ENCODE measurements around the gene AIMP1. TPM values are rescaled to one million over a fixed set of nuclear protein-coding genes. Genes with fewer than 3 reads are reported as not detected.

AIMP1 gene
- total and polyA plus RNA-seq, 10 of the 15 experiments (the other 5 are each of a cell fraction or from before 2014, with no cell fraction given), result 18.6 to 131 (median 56.5) TPM

DNA sequence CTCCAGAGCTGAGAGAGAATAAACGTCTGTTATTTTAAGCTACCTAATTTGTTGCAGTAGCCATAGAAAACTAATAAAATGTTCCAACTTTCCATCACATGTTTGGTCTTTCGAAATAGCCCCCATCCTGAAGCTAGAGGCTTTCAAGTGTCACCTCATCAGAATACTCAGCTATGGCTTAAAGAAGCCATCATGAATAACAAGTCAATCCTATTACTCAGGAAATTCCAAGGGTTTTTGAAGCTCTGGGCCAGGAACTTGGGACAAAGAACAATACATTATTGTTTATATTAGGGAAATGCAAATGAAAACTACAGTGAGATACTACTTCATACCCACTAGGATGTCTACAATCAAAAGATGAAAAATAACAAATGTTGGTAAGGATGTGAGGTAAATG, 42.5 kb upstream of the AIMP1 start:
- H3K9me3 ChIP-seq (replicated peaks; ENCODE audit: control insufficient read depth, insufficient read depth, low read length), result no peaks in the 10 kb centered on the region
- WGBS (ENCODE audit: insufficient coverage, insufficient replicate concordance, low lambda C conversion rate, missing lambda C conversion rate), result 97% methylated on average over 2 of the region's 2 CpGs
- POLR2A ChIA-PET, result no interaction called here
- in situ Hi-C loops (cut with MboI) (no loop called here), intact Hi-C loops (cut with micrococcal nuclease; ENCODE audit: unreplicated experiment) (no loop called here)
- no peak overlapping the region for H2AFZ ChIP-seq (ENCODE audit: control insufficient read depth, low read depth, low read length)
- TF ChIP-seq SMAD5 (IDR thresholded peaks at IDR 0.05; ENCODE audit: low read depth), result no peak
- no peak for TF ChIP-seq ESRRA (IDR thresholded peaks at IDR 0.05; ENCODE audit: low read length)
- TF ChIP-seq RAD21 (IDR thresholded peaks at IDR 0.05; ENCODE audit: insufficient read depth, low read depth, low read length), result no peak
- no peak for TF ChIP-seq JUNB (IDR thresholded peaks at IDR 0.05)
- TF ChIP-seq RBBP5 (conservative IDR thresholded peaks at IDR 0.05), result no peak
- TF ChIP-seq BMI1 (IDR thresholded peaks at IDR 0.05; ENCODE audit: borderline replicate concordance), result no peak
- no peak for TF ChIP-seq CREM (IDR thresholded peaks at IDR 0.05; ENCODE audit: low read depth)
- no peak for TF ChIP-seq IRF4 (IDR thresholded peaks at IDR 0.05; ENCODE audit: low read depth, low read length)
- TF ChIP-seq SREBF1 (IDR thresholded peaks at IDR 0.05; ENCODE audit: low read length), result no peak
- TF ChIP-seq TBL1XR1 (IDR thresholded peaks at IDR 0.05; ENCODE audit: low read depth, low read length), result no peak
- no peak for TF ChIP-seq ZSCAN29 (IDR thresholded peaks at IDR 0.05)
- TF ChIP-seq, protein P1, sequence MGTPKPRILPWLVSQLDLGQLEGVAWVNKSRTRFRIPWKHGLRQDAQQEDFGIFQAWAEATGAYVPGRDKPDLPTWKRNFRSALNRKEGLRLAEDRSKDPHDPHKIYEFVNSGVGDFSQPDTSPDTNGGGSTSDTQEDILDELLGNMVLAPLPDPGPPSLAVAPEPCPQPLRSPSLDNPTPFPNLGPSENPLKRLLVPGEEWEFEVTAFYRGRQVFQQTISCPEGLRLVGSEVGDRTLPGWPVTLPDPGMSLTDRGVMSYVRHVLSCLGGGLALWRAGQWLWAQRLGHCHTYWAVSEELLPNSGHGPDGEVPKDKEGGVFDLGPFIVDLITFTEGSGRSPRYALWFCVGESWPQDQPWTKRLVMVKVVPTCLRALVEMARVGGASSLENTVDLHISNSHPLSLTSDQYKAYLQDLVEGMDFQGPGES (IDR thresholded peaks at IDR 0.05), result no peak
- no peak for TF ChIP-seq RAD51 (IDR thresholded peaks at IDR 0.05)
- TF ChIP-seq ATF7 (IDR thresholded peaks at IDR 0.05; ENCODE audit: low read depth), result no peak
- TF ChIP-seq WRNIP1 (IDR thresholded peaks at IDR 0.05; ENCODE audit: borderline replicate concordance, low read depth, low read length), result no peak
- no peak for TF ChIP-seq PKNOX1 (IDR thresholded peaks at IDR 0.05)
- no peak for TF ChIP-seq KLF5 (IDR thresholded peaks at IDR 0.05; ENCODE audit: partially characterized antibody)
- TF ChIP-seq CHD2 (IDR thresholded peaks at IDR 0.05; ENCODE audit: borderline replicate concordance, low read depth, low read length), result no peak
- no peak for TF ChIP-seq BCL3 (IDR thresholded peaks at IDR 0.05; ENCODE audit: borderline replicate concordance, insufficient read depth, low read depth, low read length, poor library complexity, severe bottlenecking)
- ATAC-seq (no peak), FAIRE-seq (no peak), DNase-seq (ENCODE audit: low read depth, low spot score) (no peak)
- RAD21 ChIA-PET (ENCODE audit: unreplicated experiment), result no interaction called here
- CTCF ChIA-PET, result interaction anchor here (1.4 kb wide), 1 partner anchor 15 kb away, joined by 3 read pairs; no protein-coding TSS in a partner anchor
- no TSS peak for BruUV-seq (replicated peaks)
- H3K4me1 ChIP-seq (ENCODE audit: control insufficient read depth, insufficient read depth, low read length), result no peaks in the 10 kb centered on the region
- H3K4me2 ChIP-seq (ENCODE audit: control insufficient read depth, insufficient read depth), result no peak overlapping the region
- H3K79me2 ChIP-seq (ENCODE audit: control insufficient read depth, insufficient read depth, low read length), result no peaks in the 10 kb centered on the region; the same call in 1 of the 2 replicates
- H4K20me1 ChIP-seq (ENCODE audit: control insufficient read depth, insufficient read depth), result no peaks in the 10 kb centered on the region
- no peak overlapping the region for H3K4me3 ChIP-seq
- no peak overlapping the region for H3K9ac ChIP-seq (ENCODE audit: control insufficient read depth, insufficient read depth, low read length)
- no peak overlapping the region for H3K27ac ChIP-seq (ENCODE audit: control insufficient read depth, insufficient read depth)
- SMC1A ChIA-PET (ENCODE audit: uncharacterized antibody, unreplicated experiment), result no interaction called here
- no peaks in the 10 kb centered on the region for H3K27me3 ChIP-seq (replicated peaks in 1 of 2; ENCODE audit: control insufficient read depth in 2 of 2, insufficient read depth in 2 of 2, low read length in 1 of 2)
- H3K36me3 ChIP-seq (ENCODE audit: control insufficient read depth in 2 of 2, insufficient read depth in 2 of 2, low read length in 1 of 2), result no peaks in the 10 kb centered on the region; a peak in 1 of 4 replicates
